Body of pancreas (tissue), 4 donors: Measurements from ENCODE around the gene DRD4. TPM values are rescaled to one million over a fixed set of nuclear protein-coding genes. Genes with fewer than 3 reads are reported as not detected.

Source experiments
- ATAC-seq: fragments of 150-250 bp; one replicate; pipeline ENCODE4 v1.9.1; 2016
- DNase-seq, 4 donors: peaks; one replicate each; pipeline ENCODE4 v3.0.0-alpha.2; 2019
- H3K27ac ChIP-seq, 4 donors: fragments of 200-600 bp; sonication (generic); 1 replicate in 3 of 4; 2 replicates in 1 of 4; pipeline versions ENCODE4 v1.5.1 to v1.6.1; 2016 to 2019; ENCODE audit warnings: mild to moderate bottlenecking in 1 of 4, mixed read lengths in 1 of 4, moderate library complexity in 1 of 4
- H3K27me3 ChIP-seq, 2 donors: fragments of 200-600 bp; sonication (generic); one replicate each; pipeline ENCODE4 v1.6.0; 2016; ENCODE audit warnings: mild to moderate bottlenecking in 1 of 2
- H3K36me3 ChIP-seq, 2 donors: fragments of 200-600 bp; sonication (generic); replicated peaks in 1 of 2; 2 replicates each; pipeline ENCODE4 v1.5.1; 2016; ENCODE audit warnings: low read depth in 2 of 2; ENCODE audit not compliant: insufficient read depth in 1 of 2
- H3K4me1 ChIP-seq: fragments of 200-600 bp; sonication (generic); one replicate; pipeline ENCODE4 v1.6.0; 2016
- H3K4me3 ChIP-seq, 2 donors: fragments of 200-600 bp; sonication (generic); 1 replicate in 1 of 2; 2 replicates in 1 of 2; pipeline ENCODE4 v1.5.1; 2016 to 2019
- H3K9me3 ChIP-seq, 3 donors: fragments of 200-600 bp; sonication (generic); 1 replicate in 2 of 3; 2 replicates in 1 of 3; pipeline ENCODE4 v1.5.1; 2016
- CTCF ChIP-seq, 7 experiments: fragments of 450-650 bp in 4 of 7; fragments of 200-600 bp in 3 of 7; sonication (generic) in 3 of 7; IDR thresholded peaks; one replicate each; pipeline ENCODE4 v1.5.1; 2016 to 2019; ENCODE audit warnings: antibody characterized with exemption in 7 of 7
- POLR2A ChIP-seq, 3 donors: fragments of 450-650 bp; IDR thresholded peaks; one replicate each; pipeline ENCODE4 v1.6.1; 2016; ENCODE audit warnings: antibody characterized with exemption in 3 of 3, mild to moderate bottlenecking in 2 of 3
- WGBS, 2 donors: methylation state at CpG; one replicate each; pipeline ENCODE4 v1.1.5; 2017; 5-methylcytosine and 5-hydroxymethylcytosine counted together
- intact Hi-C: fragments of 100-400 bp; cut with DNase I; formaldehyde crosslinking; loops from one replicate; pipeline ENCODE4 v1.15.1; 2023
- total RNA-seq, 2 donors: library from RNA; depleted of rRNA; stranded (reverse); fragments of >200 nt; gene quantifications; one replicate each; pipeline ENCODE4 v1.1.0, GENCODE V29; 2016

The DRD4 gene
- total RNA-seq: 1 to 10 TPM in 1 of 2 donors, not detected in 1; 3.0 TPM

- Histone ChIP-seq H3K4me3 (no peak within 1 kb of the TSS), H3K4me1 (peaks cover 6% of the 10 kb centered on the region), H3K9me3 (no peaks in the 10 kb centered on the region), H3K27me3 (no peaks in the 10 kb centered on the region), H3K27ac (no peak within 1 kb of the TSS), H3K36me3 (no peaks in the 10 kb centered on the region)
- no peak for DNase-seq
- intact Hi-C loops: no loop called here
- TF ChIP-seq CTCF (IDR thresholded peaks at IDR 0.05) (no peak), POLR2A (IDR thresholded peaks at IDR 0.05) (no peak)
- WGBS, 2 donors: 42 to 64% methylated on average over 13 to 85 of the region's 100 CpGs
- peak; percentile 24 for ATAC-seq
These were observed at the start of gene DRD4 for GRCh38 chr11:636511-637332. TSS of gene DRD4 (plus strand) at chr11:637269. CDS start at chr11:637305, 36 bp downstream.

- Histone ChIP-seq H3K9me3 (no peaks in the 10 kb centered on the region), H3K36me3 (peaks cover 1 to 31% of the 10 kb centered on the region in 2 donors), H3K27ac (peak overlapping the region in 1 of 4 donors; percentile 43), H3K4me1 (no peaks in the 10 kb centered on the region), H3K4me3 (no peak overlapping the region), H3K27me3 (no peaks in the 10 kb centered on the region)
- no peak for TF ChIP-seq CTCF (IDR thresholded peaks at IDR 0.05)
- no peak for TF ChIP-seq POLR2A (IDR thresholded peaks at IDR 0.05)
- DNase-seq (no peak), ATAC-seq (no peak)
- intact Hi-C loops: no loop called here
- 85 to 86% methylated on average over 7 to 8 of the region's 8 CpGs for WGBS, 2 donors
These were observed 49.5 kb upstream of the DRD4 start for GRCh38 chr11:587546-587945.

- Histone ChIP-seq H3K36me3 (peaks cover 6 to 33% of the 10 kb centered on the region in 2 donors), H3K9me3 (no peaks in the 10 kb centered on the region), H3K4me1 (no peaks in the 10 kb centered on the region), H3K27me3 (no peaks in the 10 kb centered on the region), H3K4me3 (no peak overlapping the region), H3K27ac (peak overlapping the region in 1 of 4 donors; percentile 43)
- TF ChIP-seq POLR2A (IDR thresholded peaks at IDR 0.05) (no peak), CTCF (IDR thresholded peaks at IDR 0.05) (no peak)
- ATAC-seq: peak; percentile 44
- 74 to 81% methylated on average over 6 of the region's 6 CpGs for WGBS, 2 donors
- intact Hi-C loops: no loop called here
- peak in 1 of 4 donors; percentile 76 for DNase-seq
These were observed 49.1 kb upstream of the DRD4 start for GRCh38 chr11:587978-588380.

- DNase-seq (no peak), ATAC-seq (no peak)
These were observed 47.3 kb upstream of the DRD4 start for GRCh38 chr11:589798-590197.

More at GRCh38 chr11:589798-590197, 47.3 kb upstream of the DRD4 start:
- no peaks in the 10 kb centered on the region for H3K27me3 ChIP-seq
- no peak overlapping the region for H3K4me3 ChIP-seq
- H3K9me3 ChIP-seq: no peaks in the 10 kb centered on the region
- intact Hi-C loops: no loop called here
- 93 to 96% methylated on average over 25 to 26 of the region's 26 CpGs for WGBS, 2 donors
- peaks cover 18 to 40% of the 10 kb centered on the region in 2 donors for H3K36me3 ChIP-seq
- no peaks in the 10 kb centered on the region for H3K4me1 ChIP-seq
- no peak overlapping the region for H3K27ac ChIP-seq
- TF ChIP-seq POLR2A (IDR thresholded peaks at IDR 0.05) (no peak), CTCF (IDR thresholded peaks at IDR 0.05) (no peak)
